Effector memory CD4-positive, alpha-beta T cell (primary cell): ENCODE data around the gene CCNT2.
A peak's percentile ranks its signal among the peaks of the same experiment; 100 is the strongest.
"Not testable (repeated sequence)": the region's sequence is repeated elsewhere in the genome, so short reads cannot be mapped to it uniquely, and the experiment has no call there.

Experiments used
- DNase-seq, 3 donors: peaks; one replicate each; pipeline ENCODE4 v3.0.0-alpha.2; 2020
- H3K27ac ChIP-seq: 2 replicates; pipeline ENCODE4 v1.7.0; 2013; ENCODE audit warnings: mild to moderate bottlenecking, low read length, moderate library complexity; ENCODE audit not compliant: insufficient read depth, poor library complexity, severe bottlenecking
- H3K27me3 ChIP-seq: replicated peaks from 2 replicates; pipeline ENCODE4 v1.7.0; 2013; ENCODE audit warnings: mild to moderate bottlenecking, low read length; ENCODE audit not compliant: insufficient read depth, control insufficient read depth, poor library complexity, severe bottlenecking
- H3K36me3 ChIP-seq: 2 replicates; pipeline ENCODE4 v1.7.0; 2013; ENCODE audit warnings: mild to moderate bottlenecking, low read length, moderate library complexity; ENCODE audit not compliant: control insufficient read depth, insufficient read depth
- H3K4me1 ChIP-seq: 2 replicates; pipeline ENCODE4 v1.7.0; 2013; ENCODE audit warnings: low read length, mild to moderate bottlenecking; ENCODE audit not compliant: control insufficient read depth, insufficient read depth, poor library complexity, severe bottlenecking
- H3K4me3 ChIP-seq: 2 replicates; pipeline ENCODE4 v1.7.0; 2013; ENCODE audit warnings: low read length, low read depth, mild to moderate bottlenecking; ENCODE audit not compliant: insufficient read depth, poor library complexity, severe bottlenecking
- H3K9me3 ChIP-seq: 2 replicates; pipeline ENCODE4 v1.7.0; 2013; ENCODE audit warnings: mild to moderate bottlenecking, low read length, moderate library complexity; ENCODE audit not compliant: control insufficient read depth

CCNT2 gene

GRCh38 chr2:134899204-134899603, 19.4 kb upstream of the CCNT2 start:
- Histone ChIP-seq H3K9me3 (no peaks in the 10 kb centered on the region), H3K27ac (no peak overlapping the region), H3K4me3 (no peak overlapping the region), H3K27me3 (no peaks in the 10 kb centered on the region), H3K36me3 (no peaks in the 10 kb centered on the region), H3K4me1 (no peaks in the 10 kb centered on the region)
- no peak for DNase-seq

DNA sequence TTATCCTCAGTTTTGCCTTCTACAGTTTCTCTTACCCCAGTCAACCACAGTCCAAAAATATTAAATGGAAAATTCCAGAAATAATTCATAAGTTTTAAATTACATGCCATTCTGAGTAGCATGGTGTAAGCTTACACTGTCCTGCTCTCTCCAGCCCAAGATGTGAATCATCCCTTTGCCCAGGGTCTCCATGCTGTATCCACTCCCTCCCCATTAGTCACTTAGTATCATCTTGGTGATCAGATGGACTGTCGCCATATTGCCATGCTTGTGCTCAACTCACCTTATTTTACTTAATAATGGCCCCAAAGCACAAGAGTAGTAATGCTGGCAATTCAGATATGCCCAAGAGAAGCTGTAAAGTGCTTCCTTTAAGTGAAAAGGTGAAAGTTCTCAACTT, 18.5 kb upstream of the CCNT2 start:
- DNase-seq, result no peak
- Histone ChIP-seq H3K4me3 (no peak overlapping the region), H3K36me3 (no peaks in the 10 kb centered on the region), H3K27me3 (no peaks in the 10 kb centered on the region), H3K4me1 (no peaks in the 10 kb centered on the region), H3K9me3 (no peaks in the 10 kb centered on the region), H3K27ac (no peak overlapping the region)

DNA sequence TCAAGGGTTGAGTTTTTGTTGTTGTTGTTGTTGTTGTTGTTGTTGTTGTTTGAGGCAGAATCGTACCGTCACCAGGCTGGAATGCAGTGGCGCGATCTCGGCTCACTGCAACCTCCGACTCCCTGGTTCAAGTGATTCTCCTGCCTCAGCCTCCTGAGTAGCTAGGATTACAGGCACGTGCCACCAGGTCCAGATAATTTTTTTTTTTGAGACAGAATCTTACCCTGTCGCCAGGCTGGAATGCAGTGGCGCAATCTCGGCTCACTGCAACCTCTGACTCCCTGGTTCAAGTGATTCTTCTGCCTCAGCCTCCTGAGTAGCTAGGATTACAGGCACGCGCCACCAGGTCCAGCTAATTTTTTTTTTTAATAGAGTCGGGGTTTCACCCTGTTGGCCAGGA, 14.9 kb upstream of the CCNT2 start:
- not testable (repeated sequence) for H3K9me3 ChIP-seq, H3K27me3 ChIP-seq, H3K36me3 ChIP-seq, H3K4me3 ChIP-seq, H3K27ac ChIP-seq, H3K4me1 ChIP-seq, DNase-seq

GRCh38 chr2:134905168-134905567, 13.5 kb upstream of the CCNT2 start:
- no peak for DNase-seq
- Histone ChIP-seq H3K9me3 (no peaks in the 10 kb centered on the region), H3K4me3 (no peak overlapping the region), H3K27me3 (no peaks in the 10 kb centered on the region), H3K4me1 (no peaks in the 10 kb centered on the region), H3K27ac (no peak overlapping the region), H3K36me3 (no peaks in the 10 kb centered on the region)

DNA sequence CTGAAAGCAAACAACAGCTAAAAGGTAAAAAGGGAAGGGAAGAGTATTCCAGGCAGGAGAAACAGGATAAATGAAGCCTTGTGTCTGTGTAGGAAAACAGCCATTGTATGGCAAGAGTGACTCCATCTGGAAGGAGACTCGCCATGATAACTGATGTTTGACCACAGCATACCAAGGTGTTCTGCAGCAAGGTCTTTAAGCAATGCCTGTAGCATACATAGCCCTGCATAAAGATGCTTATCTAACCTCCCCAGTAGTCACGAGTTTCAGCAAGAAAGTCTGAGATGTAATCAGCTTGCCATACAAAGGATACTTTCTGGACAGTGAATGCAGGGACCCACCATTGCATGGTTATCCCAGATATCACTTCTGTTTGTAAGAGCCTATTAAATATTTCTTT, 11.9 kb upstream of the CCNT2 start:
- no peaks in the 10 kb centered on the region for H3K9me3 ChIP-seq
- no peak for DNase-seq
- no peak overlapping the region for H3K27ac ChIP-seq
- H3K36me3 ChIP-seq, result no peaks in the 10 kb centered on the region
- H3K4me3 ChIP-seq, result no peak overlapping the region
- H3K27me3 ChIP-seq, result no peaks in the 10 kb centered on the region
- H3K4me1 ChIP-seq, result no peaks in the 10 kb centered on the region

DNA sequence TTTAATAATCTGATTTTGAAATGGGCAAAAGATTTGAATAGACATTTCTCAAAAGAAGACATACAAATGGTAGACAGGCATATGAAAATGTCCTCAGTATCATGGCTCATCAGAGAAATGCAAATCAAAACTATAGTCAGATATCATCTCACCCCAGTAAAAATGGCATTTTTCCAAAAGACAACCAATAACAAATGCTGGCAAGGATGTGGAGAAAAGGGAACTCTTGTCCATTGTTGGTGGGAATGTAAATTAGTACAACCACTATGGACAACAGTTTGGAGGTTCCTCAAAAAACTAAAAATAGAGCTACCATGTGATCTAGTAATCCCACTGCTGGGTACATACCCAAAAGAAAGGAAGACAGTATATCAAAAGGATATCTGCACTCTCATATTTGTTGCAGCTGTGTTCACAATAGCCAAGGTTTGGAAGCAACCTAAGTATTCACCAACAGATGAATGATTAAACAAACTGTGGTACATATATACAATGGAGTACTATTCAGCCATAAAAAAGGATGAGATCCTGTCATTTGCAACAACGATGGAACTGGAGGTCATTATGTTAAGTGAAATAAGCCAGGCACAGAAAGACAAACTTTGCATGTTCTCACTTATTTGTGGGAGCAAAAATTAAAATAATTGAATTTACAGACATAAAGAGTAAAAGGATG, 11.0 kb upstream of the CCNT2 start:
- H3K36me3 ChIP-seq, DNase-seq, H3K27me3 ChIP-seq, H3K9me3 ChIP-seq, H3K27ac ChIP-seq, H3K4me1 ChIP-seq, H3K4me3 ChIP-seq: not testable (repeated sequence)

DNA sequence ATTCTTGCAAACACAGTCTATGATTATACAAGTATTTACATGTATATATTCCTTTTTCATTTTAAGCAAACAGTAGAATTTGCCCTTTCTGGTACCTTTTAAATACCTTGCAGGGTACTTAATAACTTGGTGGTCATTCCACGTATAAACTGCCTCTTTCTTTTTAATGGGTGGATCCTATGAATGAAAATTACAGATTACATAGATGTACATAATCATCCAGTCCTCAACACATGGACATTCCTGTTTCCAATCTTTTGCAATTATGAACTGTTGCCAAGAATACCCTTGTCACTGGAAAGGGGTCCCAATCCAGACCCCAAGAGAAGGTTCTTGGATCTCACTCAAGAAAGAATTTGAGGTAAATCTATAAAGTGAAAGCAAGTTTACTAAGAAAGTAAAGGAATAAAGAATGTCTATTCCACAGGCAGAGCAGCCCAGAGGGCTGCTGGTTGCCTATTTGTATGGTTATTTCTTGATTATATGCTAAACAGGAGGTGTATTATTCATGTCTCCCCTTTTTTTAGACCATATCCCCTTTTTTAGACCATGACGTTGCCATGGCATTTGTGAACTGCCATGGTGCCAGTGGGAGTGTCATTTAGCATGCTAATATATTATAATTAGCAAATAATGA, 7.7 kb upstream of the CCNT2 start:
- Histone ChIP-seq H3K36me3 (no peaks in the 10 kb centered on the region), H3K4me3 (no peak overlapping the region), H3K27ac (no peak overlapping the region), H3K27me3 (no peaks in the 10 kb centered on the region), H3K9me3 (no peaks in the 10 kb centered on the region), H3K4me1 (no peaks in the 10 kb centered on the region)
- no peak for DNase-seq

- Histone ChIP-seq H3K27me3 (no peaks in the 10 kb centered on the region), H3K27ac (no peak overlapping the region)
These were observed 7.2 kb upstream of the CCNT2 start for GRCh38 chr2:134911400-134911785.

GRCh38 chr2:134912361-134912760, 6.3 kb upstream of the CCNT2 start:
- H3K9me3 ChIP-seq, result no peaks in the 10 kb centered on the region
- H3K4me1 ChIP-seq, result no peaks in the 10 kb centered on the region
- no peaks in the 10 kb centered on the region for H3K36me3 ChIP-seq
- no peaks in the 10 kb centered on the region for H3K27me3 ChIP-seq
- H3K27ac ChIP-seq, result no peak overlapping the region
- no peak overlapping the region for H3K4me3 ChIP-seq
- no peak for DNase-seq

More at GRCh38 chr2:134911400-134911785, 7.2 kb upstream of the CCNT2 start:
- Histone ChIP-seq H3K9me3 (no peaks in the 10 kb centered on the region), H3K36me3 (no peaks in the 10 kb centered on the region), H3K4me1 (no peaks in the 10 kb centered on the region), H3K4me3 (no peak overlapping the region)
- no peak for DNase-seq

DNA sequence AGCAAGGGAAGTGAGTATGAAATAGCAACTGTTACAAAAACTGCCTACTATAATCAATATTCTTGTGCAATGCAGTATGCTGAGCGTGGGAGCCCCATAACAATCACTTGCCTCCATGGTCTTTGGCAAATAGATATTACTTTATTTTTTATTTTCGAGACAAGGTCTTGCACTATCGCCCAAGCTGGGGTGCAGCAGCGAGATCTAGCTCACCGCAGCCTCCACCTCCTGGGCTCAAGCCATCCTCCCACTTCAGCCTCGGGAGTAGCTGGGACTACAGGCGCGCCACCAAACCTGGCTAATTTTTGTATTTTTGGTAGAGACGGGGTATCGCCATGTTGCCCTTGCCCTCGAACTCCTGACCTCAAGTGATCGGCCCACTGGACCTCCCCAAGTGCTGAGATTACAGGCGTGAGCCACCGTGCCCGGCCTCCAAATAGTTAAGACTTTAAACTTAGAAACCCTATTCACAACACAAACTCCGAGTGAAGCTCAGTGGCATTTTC, 1.2 kb upstream of the CCNT2 start:
- Histone ChIP-seq H3K4me3 (peak overlapping the region; percentile 58), H3K9me3 (no peaks in the 10 kb centered on the region), H3K36me3 (no peaks in the 10 kb centered on the region), H3K27ac (peak overlapping the region; percentile 96), H3K4me1 (no peaks in the 10 kb centered on the region), H3K27me3 (no peaks in the 10 kb centered on the region)
- DNase-seq, result no peak
